Measurements from ENCODE around the gene FBXW9. TPM values are rescaled to one million over a fixed set of nuclear protein-coding genes. Genes with fewer than 3 reads are reported as not detected.

The FBXW9 gene
- total RNA-seq, 1 donor from 2014 or later: 8.8 TPM

Other genes with a start within 250 kb of the FBXW9 start
- 0.18 and 2.4 TPM in 2 replicates for gene ZNF709, start 211.8 kb downstream of the FBXW9 start, total RNA-seq
- 7.4 and 7.6 TPM in 2 replicates for gene ZNF564, start 145.1 kb downstream of the FBXW9 start, total RNA-seq
- 7.0 and 9.9 TPM in 2 replicates for gene ZNF490, start 85.8 kb downstream of the FBXW9 start, total RNA-seq
- gene ZNF791, start 85.7 kb downstream of the FBXW9 start, total RNA-seq: 21.8 and 22.5 TPM in 2 replicates
- gene MAN2B1, start 29.9 kb downstream of the FBXW9 start, total RNA-seq: 133 and 147 TPM in 2 replicates
- gene WDR83, start 29.8 kb downstream of the FBXW9 start, total RNA-seq: 23.1 and 23.7 TPM in 2 replicates
- gene DHPS, start 14.8 kb downstream of the FBXW9 start, total RNA-seq: 122 and 134 TPM in 2 replicates
- gene GNG14, start 8.6 kb downstream of the FBXW9 start, total RNA-seq: not detected in 2 replicates
- gene TNPO2, start 27.3 kb upstream of the FBXW9 start, total RNA-seq: 109 and 112 TPM in 2 replicates
- 204 and 210 TPM in 2 replicates for gene TRIR, start 38.1 kb upstream of the FBXW9 start, total RNA-seq
- 62.7 and 62.8 TPM in 2 replicates for gene GET3, start 40.9 kb upstream of the FBXW9 start, total RNA-seq
- 0.11 TPM in 1 of 2 replicates, not detected in the other for gene BEST2, start 55.2 kb upstream of the FBXW9 start, total RNA-seq
- 18.3 and 25.1 TPM in 2 replicates for gene HOOK2, start 78.9 kb upstream of the FBXW9 start, total RNA-seq
- 333 and 351 TPM in 2 replicates for gene JUNB, start 94.9 kb upstream of the FBXW9 start, total RNA-seq
- gene PRDX2, start 105.2 kb upstream of the FBXW9 start, total RNA-seq: 274 and 279 TPM in 2 replicates
- 28.6 and 29.8 TPM in 2 replicates for gene THSD8, start 105.4 kb upstream of the FBXW9 start, total RNA-seq
- gene RNASEH2A, start 110.0 kb upstream of the FBXW9 start, total RNA-seq: 38.3 and 40.6 TPM in 2 replicates
- not detected in 2 replicates for gene RTBDN, start 137.9 kb upstream of the FBXW9 start, total RNA-seq
- gene MAST1, start 141.9 kb upstream of the FBXW9 start, total RNA-seq: 5.2 and 6.5 TPM in 2 replicates
- gene DNASE2, start 184.8 kb upstream of the FBXW9 start, total RNA-seq: 21.9 and 25.6 TPM in 2 replicates
- 0.62 and 0.97 TPM in 2 replicates for gene KLF1, start 190.6 kb upstream of the FBXW9 start, total RNA-seq
- 51.6 and 53.2 TPM in 2 replicates for gene GCDH, start 194.5 kb upstream of the FBXW9 start, total RNA-seq
- gene SYCE2, start 222.7 kb upstream of the FBXW9 start, total RNA-seq: 1.9 and 3.2 TPM in 2 replicates
- 165 and 166 TPM in 2 replicates for gene FARSA, start 237.1 kb upstream of the FBXW9 start, total RNA-seq
- gene CALR, start 242.0 kb upstream of the FBXW9 start, total RNA-seq: 984 and 991 TPM in 2 replicates
- 189 and 196 TPM in 2 replicates for gene RAD23A, start 249.2 kb upstream of the FBXW9 start, total RNA-seq

Measured in activated T-helper 2 cell treated with anti-CD3 and anti-CD28 coated beads, Interferon-gamma antibody, Interleukin-2, Interleukin-4, amounts not matched to agents 10 μg/mL and 5 μg/mL and 100 μg/mL, durations not matched to agents 14 hours and 24 hours and 36 hours (primary cell).